Non-pigmented ciliary epithelial cell (primary cell): Measurements from ENCODE around the gene TSPAN18.

Source experiments
- DNase-seq: peaks from one replicate; pipeline ENCODE4 v3.0.0-alpha.2; 2010; ENCODE audit warnings: low read depth

Gene TSPAN18

GRCh38 chr11:44979543-44980399, 253.0 kb downstream of the TSPAN18 start:
- DNase-seq = no peak

DNA sequence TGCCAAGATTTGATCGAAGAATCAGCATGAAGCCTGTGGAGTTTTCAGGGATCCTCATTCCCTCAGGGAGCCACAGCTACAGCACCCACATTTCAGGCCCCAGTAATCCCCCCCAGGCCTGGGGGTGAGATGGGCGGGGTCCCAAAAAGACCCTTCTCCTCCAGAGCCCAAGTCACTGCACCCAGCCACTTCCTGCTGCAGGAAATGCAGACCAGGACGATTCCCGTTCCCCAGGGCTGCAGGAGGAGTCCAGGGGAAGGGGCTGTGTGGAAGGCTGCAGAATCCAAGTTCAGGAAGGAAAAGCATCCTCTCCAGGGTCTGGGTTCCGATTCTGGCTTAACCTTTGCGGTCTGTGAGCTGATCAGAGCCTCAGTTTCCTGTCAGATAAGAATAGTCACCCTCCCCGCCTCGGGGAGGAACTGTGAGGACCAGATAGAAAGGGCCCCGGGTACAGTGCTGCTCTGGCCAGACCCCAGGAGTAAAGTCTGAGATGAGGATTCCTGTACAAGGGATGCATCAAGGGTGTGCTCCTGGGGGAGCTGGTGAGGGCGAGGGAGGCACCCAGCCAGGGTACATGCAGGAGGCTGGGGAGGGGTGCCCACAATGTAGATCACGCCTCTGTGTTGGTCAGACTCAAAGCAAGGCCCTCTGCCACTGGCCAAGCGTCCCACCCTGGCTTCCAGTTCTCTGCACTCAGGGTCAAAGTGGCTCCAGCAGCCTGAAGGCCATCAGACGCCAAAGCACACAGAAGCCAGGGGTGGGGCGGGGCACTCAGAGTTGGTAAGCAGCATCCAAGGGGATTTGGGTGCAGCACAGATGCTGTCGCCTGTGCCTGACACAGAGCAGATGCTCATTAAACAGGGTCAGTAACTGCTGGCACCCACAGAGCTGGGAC, 254.0 kb downstream of the TSPAN18 start:
- DNase-seq = no peak
